Common myeloid progenitor, CD34-positive (primary cell): Measurements from ENCODE around the gene ENOPH1.
A peak's percentile ranks its signal among the peaks of the same experiment; 100 is the strongest.
"Not testable (repeated sequence)": the region's sequence is repeated elsewhere in the genome, so short reads cannot be mapped to it uniquely, and the experiment has no call there.

Source experiments
- CTCF ChIA-PET: fragments of 350-600 bp; sonication (Branson Sonifier 250); formaldehyde crosslinking; loops from one replicate; lab custom pipeline; 2021; ENCODE audit warnings: antibody characterized with exemption; lab: Charles Lee
- POLR2A ChIA-PET: fragments of 350-600 bp; sonication (Branson Sonifier 250); formaldehyde crosslinking; loops from one replicate; lab custom pipeline; 2021; ENCODE audit warnings: antibody characterized with exemption; lab: Charles Lee
- DNase-seq, 3 donors: peaks; one replicate each; pipeline versions ENCODE4 v3.0.0 to v3.0.0-alpha.2; 2013
- H3K27ac ChIP-seq, 2 experiments: 1 replicate in 1 of 2; 2 replicates in 1 of 2; pipeline ENCODE4 v1.7.0; 2013; ENCODE audit warnings: inconsistent platforms in 2 of 2, low read length in 2 of 2, mild to moderate bottlenecking in 2 of 2, low read depth in 1 of 2, moderate library complexity in 1 of 2; ENCODE audit not compliant: severe bottlenecking in 2 of 2, insufficient read depth in 1 of 2, poor library complexity in 1 of 2
- H3K27me3 ChIP-seq, 5 experiments: replicated peaks in 2 of 5; 1 replicate in 3 of 5; 2 replicates in 2 of 5; pipeline versions ENCODE4 v1.6.1 to v1.7.0; 2013; ENCODE audit warnings: low read length in 4 of 5, mild to moderate bottlenecking in 2 of 5, moderate library complexity in 2 of 5, inconsistent platforms in 1 of 5; ENCODE audit not compliant: insufficient read depth in 5 of 5, control insufficient read depth in 4 of 5
- H3K36me3 ChIP-seq, 4 experiments: 1 replicate in 2 of 4; 2 replicates in 2 of 4; pipeline versions ENCODE4 v1.6.1 to v1.7.0; 2013; ENCODE audit warnings: low read length in 3 of 4, control low read depth in 1 of 4, mild to moderate bottlenecking in 1 of 4; ENCODE audit not compliant: control insufficient read depth in 4 of 4, insufficient read depth in 4 of 4
- H3K4me1 ChIP-seq, 4 experiments: 1 replicate in 3 of 4; 2 replicates in 1 of 4; pipeline versions ENCODE4 v1.6.1 to v1.7.1; 2013; ENCODE audit warnings: low read length in 3 of 4, mild to moderate bottlenecking in 3 of 4, control low read depth in 1 of 4, inconsistent platforms in 1 of 4, moderate library complexity in 1 of 4; ENCODE audit not compliant: control insufficient read depth in 4 of 4, insufficient read depth in 4 of 4; ENCODE audit errors: control extremely low read depth in 1 of 4
- H3K4me3 ChIP-seq, 7 experiments: 1 replicate in 4 of 7; 2 replicates in 3 of 7; pipeline versions ENCODE4 v1.5.1 to v1.7.0; 2013; ENCODE audit warnings: mild to moderate bottlenecking in 7 of 7, low read length in 6 of 7, moderate library complexity in 6 of 7, inconsistent platforms in 2 of 7, low read depth in 2 of 7, control low read depth in 1 of 7; ENCODE audit not compliant: insufficient read depth in 4 of 7, control insufficient read depth in 1 of 7; ENCODE audit errors: extremely low read depth in 1 of 7
- H3K9me3 ChIP-seq, 5 experiments: 1 replicate in 4 of 5; 2 replicates in 1 of 5; pipeline versions ENCODE4 v1.6.1 to v1.7.1; 2013; ENCODE audit warnings: low read length in 4 of 5, mild to moderate bottlenecking in 2 of 5, inconsistent platforms in 1 of 5, low read depth in 1 of 5, moderate library complexity in 1 of 5; ENCODE audit not compliant: control insufficient read depth in 4 of 5, insufficient read depth in 2 of 5; ENCODE audit errors: control extremely low read depth in 1 of 5
- WGBS: methylation state at CpG from one replicate; pipeline ENCODE4 v1.1.5; 2013; ENCODE audit not compliant: insufficient coverage; 5-methylcytosine and 5-hydroxymethylcytosine counted together

Gene ENOPH1

GRCh38 chr4:82388405-82388804 lies 42.0 kb upstream of the ENOPH1 start:
- ChIA-PET CTCF (interaction anchor here (0.5 to 3.1 kb wide), 4 partner anchors 7 to 17 kb away, joined by 3 to 8 read pairs (median 4); no protein-coding TSS in a partner anchor), POLR2A (no interaction called here)
- no peaks in the 10 kb centered on the region for H3K27me3 ChIP-seq
- peak in 2 of 3 donors; percentile 22 to 27 for DNase-seq
- no peaks in the 10 kb centered on the region for H3K36me3 ChIP-seq
- no peak overlapping the region for H3K4me3 ChIP-seq
- peaks cover 0 to 2% (median 0%) of the 10 kb centered on the region in 5 experiments for H3K9me3 ChIP-seq
- WGBS: 100% methylated on average over 1 of the region's 1 CpG
- H3K4me1 ChIP-seq: no peaks in the 10 kb centered on the region
- H3K27ac ChIP-seq: no peak overlapping the region

GRCh38 chr4:82390061-82390460 lies 40.3 kb upstream of the ENOPH1 start:
- 86% methylated on average over 2 of the region's 9 CpGs for WGBS
- POLR2A ChIA-PET, H3K36me3 ChIP-seq, H3K27ac ChIP-seq, H3K27me3 ChIP-seq, H3K4me1 ChIP-seq, H3K4me3 ChIP-seq, DNase-seq, H3K9me3 ChIP-seq: not testable (repeated sequence)
- CTCF ChIA-PET: interaction anchor here (0.9 to 3.1 kb wide), 4 partner anchors 9 to 20 kb away, joined by 3 to 8 read pairs (median 6); no protein-coding TSS in a partner anchor

GRCh38 chr4:82394896-82395295 lies 35.5 kb upstream of the ENOPH1 start:
- H3K27ac ChIP-seq: no peak overlapping the region
- no peaks in the 10 kb centered on the region for H3K4me1 ChIP-seq
- ChIA-PET POLR2A (no interaction called here), CTCF (interaction anchor here (0.9 to 3.9 kb wide), 3 partner anchors 10 to 21 kb away, joined by 3 to 16 read pairs (median 3); no protein-coding TSS in a partner anchor)
- 100% methylated on average over 2 of the region's 3 CpGs for WGBS
- H3K4me3 ChIP-seq: no peak overlapping the region
- H3K36me3 ChIP-seq: no peaks in the 10 kb centered on the region
- no peaks in the 10 kb centered on the region for H3K27me3 ChIP-seq
- no peaks in the 10 kb centered on the region for H3K9me3 ChIP-seq
- DNase-seq: no peak

- 100% methylated on average over 1 of the region's 3 CpGs for WGBS
- Histone ChIP-seq H3K36me3 (no peaks in the 10 kb centered on the region), H3K9me3 (no peaks in the 10 kb centered on the region), H3K27ac (no peak overlapping the region), H3K4me3 (no peak overlapping the region), H3K27me3 (no peaks in the 10 kb centered on the region), H3K4me1 (no peaks in the 10 kb centered on the region)
- POLR2A ChIA-PET: no interaction called here
- CTCF ChIA-PET: interaction anchor here (0.6 to 3.9 kb wide), 4 partner anchors 13 to 127 kb away, joined by 3 to 16 read pairs (median 5); no protein-coding TSS in a partner anchor
- no peak for DNase-seq
These were observed 32.9 kb upstream of the ENOPH1 start for GRCh38 chr4:82397527-82397926.

GRCh38 chr4:82398263-82398662 lies 32.1 kb upstream of the ENOPH1 start:
- Histone ChIP-seq H3K27me3 (no peaks in the 10 kb centered on the region), H3K9me3 (no peaks in the 10 kb centered on the region), H3K27ac (no peak overlapping the region), H3K36me3 (no peaks in the 10 kb centered on the region), H3K4me3 (no peak overlapping the region), H3K4me1 (peaks cover 0 to 3% (median 0%) of the 10 kb centered on the region in 4 experiments)
- POLR2A ChIA-PET: interaction anchor here (0.6 kb wide), 1 partner anchor 11 kb away, joined by 5 read pairs; no protein-coding TSS in a partner anchor
- WGBS: 100% methylated on average over 1 of the region's 1 CpG
- DNase-seq: no peak
- CTCF ChIA-PET: interaction anchor here (0.6 to 3.9 kb wide), 3 partner anchors 12 to 16 kb away, joined by 3 to 16 read pairs (median 5); no protein-coding TSS in a partner anchor

GRCh38 chr4:82401600-82401999 lies 28.8 kb upstream of the ENOPH1 start:
- Histone ChIP-seq H3K9me3 (no peaks in the 10 kb centered on the region), H3K27me3 (no peaks in the 10 kb centered on the region), H3K27ac (no peak overlapping the region), H3K4me1 (peaks cover 0 to 10% (median 3%) of the 10 kb centered on the region in 4 experiments), H3K4me3 (no peak overlapping the region), H3K36me3 (no peaks in the 10 kb centered on the region)
- ChIA-PET CTCF (interaction anchor here (2.0 kb wide), 1 partner anchor 12 kb away, joined by 5 read pairs; no protein-coding TSS in a partner anchor), POLR2A (no interaction called here)
- DNase-seq: no peak
- WGBS: 98% methylated on average over 5 of the region's 7 CpGs

- ChIA-PET CTCF (no interaction called here), POLR2A (no interaction called here)
- 98% methylated on average over 14 of the region's 17 CpGs for WGBS
These were observed 28.1 kb upstream of the ENOPH1 start for GRCh38 chr4:82402196-82402775.

More at GRCh38 chr4:82402196-82402775, 28.1 kb upstream of the ENOPH1 start:
- Histone ChIP-seq H3K4me3 (no peak overlapping the region), H3K4me1 (peaks cover 0 to 10% (median 3%) of the 10 kb centered on the region in 4 experiments), H3K9me3 (no peaks in the 10 kb centered on the region), H3K27me3 (no peaks in the 10 kb centered on the region), H3K36me3 (no peaks in the 10 kb centered on the region), H3K27ac (no peak overlapping the region)
- DNase-seq: no peak
